Measurements from ENCODE around the gene TRAPPC10.

DNA sequence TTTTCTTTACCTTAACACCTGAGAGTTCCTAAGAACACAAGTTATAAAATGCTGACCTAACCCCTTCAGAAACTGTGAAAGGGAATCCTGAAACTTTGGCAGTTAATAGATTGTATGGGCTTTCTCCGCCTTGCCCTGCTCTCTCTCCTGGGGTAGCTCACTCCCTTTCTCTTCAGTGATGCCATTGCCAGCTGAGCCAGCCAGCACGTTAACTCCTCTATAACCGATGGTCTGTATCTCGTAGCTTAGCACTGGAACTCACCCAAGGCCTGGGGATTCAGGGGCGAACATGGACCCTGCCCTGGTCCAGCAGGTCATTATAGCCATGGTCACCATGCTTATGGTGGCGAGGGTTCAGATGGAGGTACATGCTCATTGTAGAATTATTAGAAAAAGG lies 40.7 kb downstream of the TRAPPC10 start:
- TF ChIP-seq, protein P1, sequence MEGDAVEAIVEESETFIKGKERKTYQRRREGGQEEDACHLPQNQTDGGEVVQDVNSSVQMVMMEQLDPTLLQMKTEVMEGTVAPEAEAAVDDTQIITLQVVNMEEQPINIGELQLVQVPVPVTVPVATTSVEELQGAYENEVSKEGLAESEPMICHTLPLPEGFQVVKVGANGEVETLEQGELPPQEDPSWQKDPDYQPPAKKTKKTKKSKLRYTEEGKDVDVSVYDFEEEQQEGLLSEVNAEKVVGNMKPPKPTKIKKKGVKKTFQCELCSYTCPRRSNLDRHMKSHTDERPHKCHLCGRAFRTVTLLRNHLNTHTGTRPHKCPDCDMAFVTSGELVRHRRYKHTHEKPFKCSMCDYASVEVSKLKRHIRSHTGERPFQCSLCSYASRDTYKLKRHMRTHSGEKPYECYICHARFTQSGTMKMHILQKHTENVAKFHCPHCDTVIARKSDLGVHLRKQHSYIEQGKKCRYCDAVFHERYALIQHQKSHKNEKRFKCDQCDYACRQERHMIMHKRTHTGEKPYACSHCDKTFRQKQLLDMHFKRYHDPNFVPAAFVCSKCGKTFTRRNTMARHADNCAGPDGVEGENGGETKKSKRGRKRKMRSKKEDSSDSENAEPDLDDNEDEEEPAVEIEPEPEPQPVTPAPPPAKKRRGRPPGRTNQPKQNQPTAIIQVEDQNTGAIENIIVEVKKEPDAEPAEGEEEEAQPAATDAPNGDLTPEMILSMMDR (conservative IDR thresholded peaks at IDR 0.05 in 1 of 2, IDR thresholded peaks at IDR 0.05 in 1 of 2; ENCODE audit: low read depth in 1 of 2, low read length in 2 of 2) = no peak
- no peak for TF ChIP-seq EZH2 (IDR thresholded peaks at IDR 0.05; ENCODE audit: low read length, missing control alignments)

All from fibroblast of lung (primary cell).